Activated T-cell treated with anti-CD3 and anti-CD28 coated beads for 48 hours (primary cell): Measurements from ENCODE around the gene TMEM132A.

ENCODE experiments used
- DNase-seq: peaks from one replicate; pipeline ENCODE4 v3.0.0-alpha.2; 2020; ENCODE audit warnings: low read depth

Gene TMEM132A

GRCh38 chr11:60921777-60922335 is 2.4 kb upstream of the TMEM132A start:
- no peak for DNase-seq

GRCh38 chr11:60922906-60923305 is 1.4 kb upstream of the TMEM132A start:
- no peak for DNase-seq

- DNase-seq: no peak
Measured at GRCh38 chr11:60923326-60923725, 934 bp upstream of the TMEM132A start.

GRCh38 chr11:60923800-60924109 is 505 bp upstream of the TMEM132A start:
- no peak for DNase-seq

GRCh38 chr11:60924906-60925853 is 920 bp downstream of the TMEM132A start:
- DNase-seq: no peak

- no peak for DNase-seq
Measured at GRCh38 chr11:60925868-60926267, 1.6 kb downstream of the TMEM132A start.

- DNase-seq: no peak
Measured at GRCh38 chr11:60926500-60926899, 2.2 kb downstream of the TMEM132A start.

GRCh38 chr11:60927061-60927592 is 2.9 kb downstream of the TMEM132A start:
- DNase-seq: no peak

- DNase-seq: no peak
Measured at GRCh38 chr11:60927600-60927999, 3.3 kb downstream of the TMEM132A start.

GRCh38 chr11:60928563-60929001 is 4.3 kb downstream of the TMEM132A start:
- DNase-seq: no peak

- no peak for DNase-seq
Measured at GRCh38 chr11:60929764-60930163, 5.5 kb downstream of the TMEM132A start.

GRCh38 chr11:60930394-60930793 is 6.1 kb downstream of the TMEM132A start:
- DNase-seq: no peak

- no peak for DNase-seq
Measured at GRCh38 chr11:60931917-60932316, 7.7 kb downstream of the TMEM132A start.

GRCh38 chr11:60932605-60933356 is 8.5 kb downstream of the TMEM132A start:
- no peak for DNase-seq

GRCh38 chr11:60933416-60934123 is 9.3 kb downstream of the TMEM132A start:
- DNase-seq: no peak

- DNase-seq: no peak
Measured at GRCh38 chr11:60934124-60934789, 10.0 kb downstream of the TMEM132A start.

- no peak for DNase-seq
Measured at GRCh38 chr11:60934790-60935605, 10.7 kb downstream of the TMEM132A start.

- no peak for DNase-seq
Measured at GRCh38 chr11:60935676-60936442, 11.6 kb downstream of the TMEM132A start.

- no peak for DNase-seq
Measured at GRCh38 chr11:60936467-60937143, 12.3 kb downstream of the TMEM132A start.
